Measurements from ENCODE around the gene LHX6.

- TF ChIP-seq EZH2 (IDR thresholded peaks at IDR 0.05; ENCODE audit: low read depth, low read length, severe bottlenecking) (no peak), RAD21 (IDR thresholded peaks at IDR 0.05 in 1 of 2, conservative IDR thresholded peaks at IDR 0.05 in 1 of 2; ENCODE audit: low read depth in 2 of 2, low read length in 2 of 2) (no peak), POLR2A (IDR thresholded peaks at IDR 0.05; ENCODE audit: control extremely low read depth in 1 of 2, low read depth in 2 of 2, low read length in 2 of 2) (no peak), CREB1 (IDR thresholded peaks at IDR 0.05) (no peak), TBP (IDR thresholded peaks at IDR 0.05; ENCODE audit: low read depth, low read length) (no peak), CHD1 (IDR thresholded peaks at IDR 0.05; ENCODE audit: low read depth, low read length) (no peak)
Measured at GRCh38 chr9:122234022-122234748, 5.4 kb upstream of the LHX6 start.
